HepG2 (cell line): ENCODE results near the gene CTNNBIP1. TPM values are rescaled to one million over a fixed set of nuclear protein-coding genes. Genes with fewer than 3 reads are reported as not detected.

Source experiments
- ATRX ChIP-seq: sonication (generic); formaldehyde crosslinking; IDR thresholded peaks from 2 replicates; pipeline ENCODE4 v1.4.0; 2020; ENCODE audit warnings: missing genetic modification reagents, borderline replicate concordance
- CBX1 ChIP-seq: IDR thresholded peaks from one replicate; pipeline ENCODE4 v1.6.1; 2016; ENCODE audit warnings: antibody characterized with exemption, low read depth
- ESRRA ChIP-seq: sonication (generic); formaldehyde crosslinking; IDR thresholded peaks from 2 replicates; pipeline ENCODE4 v1.5.1; 2020; ENCODE audit warnings: mild to moderate bottlenecking, low read depth, missing genetic modification reagents
- HNF4G ChIP-seq, 2 experiments: sonication (generic) in 1 of 2; formaldehyde crosslinking in 1 of 2; IDR thresholded peaks; 2 replicates each; pipeline versions ENCODE4 v1.4.0 to v1.6.1; 2011 to 2020; ENCODE audit warnings: borderline replicate concordance in 2 of 2, low read depth in 2 of 2, mild to moderate bottlenecking in 2 of 2, low read length in 1 of 2, missing genetic modification reagents in 1 of 2, moderate library complexity in 1 of 2
- JARID2 ChIP-seq: sonication (generic); formaldehyde crosslinking; IDR thresholded peaks from 2 replicates; pipeline ENCODE4 v1.8.1; 2023; ENCODE audit warnings: missing genetic modification reagents, inconsistent platforms; ENCODE audit not compliant: insufficient replicate concordance
- MYC ChIP-seq: sonication (generic); formaldehyde crosslinking; IDR thresholded peaks from 2 replicates; pipeline ENCODE4 v1.9.0; 2021; ENCODE audit warnings: missing genetic modification reagents, borderline replicate concordance
- SMYD3 ChIP-seq: sonication (generic); formaldehyde crosslinking; IDR thresholded peaks from 2 replicates; pipeline ENCODE4 v1.8.1; 2023; ENCODE audit warnings: mild to moderate bottlenecking, missing genetic modification reagents
- SRSF4 ChIP-seq: fragments of 200-400 bp; formaldehyde crosslinking; IDR thresholded peaks from one replicate; pipeline ENCODE4 v1.6.1; 2018; ENCODE audit warnings: mild to moderate bottlenecking, low read depth, low read length, moderate library complexity; ENCODE audit not compliant: poor library complexity, severe bottlenecking
- SRSF9 ChIP-seq: fragments of 200-400 bp; formaldehyde crosslinking; IDR thresholded peaks from 2 replicates; pipeline ENCODE4 v1.6.1; 2018; ENCODE audit warnings: borderline replicate concordance, mild to moderate bottlenecking, low read depth, low read length; ENCODE audit not compliant: insufficient read depth, poor library complexity, severe bottlenecking
- TAF15 ChIP-seq: fragments of 200-400 bp; formaldehyde crosslinking; IDR thresholded peaks from one replicate; pipeline ENCODE4 v1.6.1; 2018; ENCODE audit warnings: mild to moderate bottlenecking, low read depth, low read length; ENCODE audit not compliant: poor library complexity, severe bottlenecking
- TGIF2 ChIP-seq: IDR thresholded peaks from 2 replicates; pipeline ENCODE4 v1.6.1; 2016; ENCODE audit warnings: control low read depth, missing compliant biosample characterization
- YY1 ChIP-seq: IDR thresholded peaks from 2 replicates; pipeline ENCODE4 v1.6.1; 2011; ENCODE audit warnings: low read length, low read depth, moderate library complexity, mild to moderate bottlenecking; ENCODE audit not compliant: insufficient read depth, insufficient replicate concordance
- ZBTB1 ChIP-seq: sonication (generic); formaldehyde crosslinking; IDR thresholded peaks from 2 replicates; pipeline ENCODE4 v1.4.0; 2020; ENCODE audit warnings: missing genetic modification reagents, borderline replicate concordance
- ZNF143 ChIP-seq: sonication (generic); formaldehyde crosslinking; IDR thresholded peaks from 2 replicates; pipeline ENCODE4 v1.4.0; 2020; ENCODE audit warnings: missing genetic modification reagents
- ZNF446 ChIP-seq: sonication (generic); formaldehyde crosslinking; IDR thresholded peaks from 2 replicates; pipeline ENCODE4 v1.5.0; 2020; ENCODE audit warnings: mild to moderate bottlenecking, missing genetic modification reagents
- ZNF737 ChIP-seq: sonication (generic); formaldehyde crosslinking; IDR thresholded peaks from 2 replicates; pipeline ENCODE4 v1.5.0; 2020; ENCODE audit warnings: missing genetic modification reagents, mild to moderate bottlenecking, borderline replicate concordance
- ZNF775 ChIP-seq: sonication (generic); formaldehyde crosslinking; IDR thresholded peaks from 2 replicates; pipeline ENCODE4 v1.4.0; 2020; ENCODE audit warnings: missing genetic modification reagents, mild to moderate bottlenecking, moderate library complexity, borderline replicate concordance
- ZSCAN12 ChIP-seq: sonication (generic); formaldehyde crosslinking; IDR thresholded peaks from 2 replicates; pipeline ENCODE4 v1.9.0; 2021; ENCODE audit warnings: mild to moderate bottlenecking, missing genetic modification reagents
- polyA plus RNA-seq, 8 experiments: library from polyadenylated mRNA; depleted of rRNA in 3 of 8; stranded (reverse) in 7 of 8; unstranded in 1 of 8; fragments of >200 nt; fragmentation: Illumina TruSeq in 4 of 8; extraction: Trizol in 4 of 8; gene quantifications; 2 replicates each; pipeline versions ENCODE4 v1.2.1 to v1.2.3, GENCODE V29; 2011 to 2016; ENCODE audit warnings: low read depth in 4 of 8, missing spikeins in 1 of 8, mixed read lengths in 1 of 8; ENCODE audit not compliant: insufficient read depth in 1 of 8
- total RNA-seq, 5 experiments: library from RNA; depleted of rRNA; stranded (reverse); fragments of >200 nt; fragmentation: Illumina TruSeq; extraction: Trizol; gene quantifications; 2 replicates each; pipeline ENCODE4 v1.2.3, GENCODE V29; 2016; ENCODE audit warnings: low read depth in 1 of 5
- TF ChIP-seq, protein P1 (sequence below): sonication (generic); formaldehyde crosslinking; IDR thresholded peaks from 2 replicates; pipeline ENCODE4 v1.8.1; 2023; ENCODE audit warnings: mild to moderate bottlenecking, moderate library complexity, missing genetic modification reagents
- TF ChIP-seq, protein P2 (sequence below): sonication (generic); formaldehyde crosslinking; IDR thresholded peaks from 2 replicates; pipeline ENCODE4 v1.4.0; 2020; ENCODE audit warnings: mild to moderate bottlenecking, missing genetic modification reagents
- TF ChIP-seq, protein P3 (sequence below): sonication (generic); formaldehyde crosslinking; IDR thresholded peaks from 2 replicates; pipeline ENCODE4 v1.4.0; 2020; ENCODE audit warnings: mild to moderate bottlenecking, missing genetic modification reagents, borderline replicate concordance
- TF ChIP-seq, protein P4 (sequence below), 2 experiments: fragments of 450-650 bp in 1 of 2; sonication (generic) in 1 of 2; formaldehyde crosslinking; IDR thresholded peaks; 2 replicates each; pipeline versions ENCODE4 v1.5.0 to v1.8.0; 2020 to 2022; ENCODE audit warnings: mild to moderate bottlenecking in 1 of 2, missing genetic modification reagents in 1 of 2

The CTNNBIP1 gene
- total and polyA plus RNA-seq, 2 of the 13 experiments (the other 11 are each of a cell fraction or from before 2014, with no cell fraction given), result 71.7 to 83.0 TPM

DNA sequence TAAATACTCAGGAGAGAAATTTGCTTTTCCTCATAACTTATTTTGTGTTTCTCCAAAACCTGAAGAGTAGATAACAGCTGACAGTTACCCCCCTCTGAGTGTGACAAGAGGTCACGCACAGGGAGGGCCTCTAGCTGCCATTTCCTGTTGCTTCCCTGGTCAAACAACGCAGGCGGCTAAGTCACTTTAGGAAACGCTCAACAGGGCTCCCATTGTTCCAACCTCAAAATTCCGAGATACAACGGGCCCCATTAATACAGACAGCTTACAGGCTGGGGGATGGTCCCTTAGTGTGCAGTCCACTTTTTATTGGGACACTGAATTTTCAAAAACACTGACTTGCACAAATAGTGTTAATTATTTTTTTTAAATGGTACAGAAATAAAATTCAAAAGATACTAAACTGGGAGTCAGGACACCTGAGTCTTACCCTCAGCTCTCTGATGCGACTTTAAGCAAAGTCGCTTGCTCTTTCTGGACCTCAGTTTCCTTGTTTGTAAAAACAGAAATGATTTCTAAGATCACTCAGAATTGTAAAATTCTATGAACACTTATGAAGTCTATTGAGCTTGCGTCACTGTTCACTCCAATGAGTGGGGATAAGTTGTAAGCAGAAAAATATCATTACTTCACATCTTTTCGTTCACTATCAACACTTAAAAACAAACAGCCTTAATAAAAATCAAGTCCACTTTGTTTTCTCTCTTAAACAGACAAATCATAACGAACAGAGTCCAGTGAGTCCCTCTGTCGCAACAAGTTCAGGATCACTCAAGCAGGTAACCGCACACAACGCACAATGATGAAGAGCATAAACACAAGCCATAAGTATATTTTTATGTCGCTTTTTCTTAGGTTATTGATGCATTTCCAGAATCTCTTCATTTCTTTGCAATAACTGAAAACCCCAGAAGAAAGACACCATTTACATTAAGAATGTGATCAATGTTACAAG lies 19.6 kb upstream of the CTNNBIP1 start (continued):
- TF ChIP-seq, protein P1, sequence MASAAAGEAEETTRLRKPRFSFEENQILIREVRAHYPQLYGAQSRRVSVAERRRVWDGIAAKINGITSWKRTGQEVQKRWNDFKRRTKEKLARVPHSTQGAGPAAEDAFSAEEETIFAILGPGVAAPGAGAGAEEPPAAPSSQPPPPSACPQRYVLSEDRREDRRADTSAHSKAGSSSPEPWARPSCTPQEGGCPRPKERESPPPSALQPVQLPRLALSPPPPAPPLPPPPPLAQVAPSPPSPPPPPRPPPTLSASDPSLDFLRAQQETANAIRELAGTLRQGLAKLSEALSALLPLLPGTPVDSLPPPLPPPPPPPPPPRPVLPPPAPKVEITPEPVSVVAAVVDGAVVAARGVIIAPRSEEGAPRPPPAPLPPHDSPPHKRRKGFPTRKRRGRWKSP (CRISPR knock-in tag), result no peak
- TF ChIP-seq ZNF775, result 0 out of 2 replicates have a peak, but pooled peaks have one; percentile 50
- no peak for TF ChIP-seq ZNF737
- TF ChIP-seq ATRX (CRISPR knock-in tag), result no peak
- TF ChIP-seq ZNF446 (CRISPR knock-in tag), result no peak
- peak; percentile 39; the same call in 1 of the 2 replicates for TF ChIP-seq ESRRA (CRISPR knock-in tag)
- TF ChIP-seq ZNF143 (CRISPR knock-in tag), result no peak
- no peak for TF ChIP-seq SRSF9
- TF ChIP-seq, protein P2, sequence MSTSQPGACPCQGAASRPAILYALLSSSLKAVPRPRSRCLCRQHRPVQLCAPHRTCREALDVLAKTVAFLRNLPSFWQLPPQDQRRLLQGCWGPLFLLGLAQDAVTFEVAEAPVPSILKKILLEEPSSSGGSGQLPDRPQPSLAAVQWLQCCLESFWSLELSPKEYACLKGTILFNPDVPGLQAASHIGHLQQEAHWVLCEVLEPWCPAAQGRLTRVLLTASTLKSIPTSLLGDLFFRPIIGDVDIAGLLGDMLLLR (CRISPR knock-in tag), result no peak
- TF ChIP-seq TAF15, result no peak
- TF ChIP-seq, protein P3, sequence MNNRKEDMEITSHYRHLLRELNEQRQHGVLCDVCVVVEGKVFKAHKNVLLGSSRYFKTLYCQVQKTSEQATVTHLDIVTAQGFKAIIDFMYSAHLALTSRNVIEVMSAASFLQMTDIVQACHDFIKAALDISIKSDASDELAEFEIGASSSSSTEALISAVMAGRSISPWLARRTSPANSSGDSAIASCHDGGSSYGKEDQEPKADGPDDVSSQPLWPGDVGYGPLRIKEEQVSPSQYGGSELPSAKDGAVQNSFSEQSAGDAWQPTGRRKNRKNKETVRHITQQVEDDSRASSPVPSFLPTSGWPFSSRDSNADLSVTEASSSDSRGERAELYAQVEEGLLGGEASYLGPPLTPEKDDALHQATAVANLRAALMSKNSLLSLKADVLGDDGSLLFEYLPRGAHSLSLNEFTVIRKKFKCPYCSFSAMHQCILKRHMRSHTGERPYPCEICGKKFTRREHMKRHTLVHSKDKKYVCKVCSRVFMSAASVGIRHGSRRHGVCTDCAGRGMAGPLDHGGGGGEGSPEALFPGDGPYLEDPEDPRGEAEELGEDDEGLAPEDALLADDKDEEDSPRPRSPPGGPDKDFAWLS (CRISPR knock-in tag), result no peak
- TF ChIP-seq MYC (CRISPR knock-in tag), result peak; percentile 22; the same call in 1 of the 2 replicates
- TF ChIP-seq YY1, result peak; percentile 79
- peak; percentile 74; the same call in 1 of the 2 replicates for TF ChIP-seq TGIF2 (CRISPR knock-in tag)
- TF ChIP-seq ZSCAN12 (CRISPR knock-in tag), result no peak
- TF ChIP-seq, protein P4, sequence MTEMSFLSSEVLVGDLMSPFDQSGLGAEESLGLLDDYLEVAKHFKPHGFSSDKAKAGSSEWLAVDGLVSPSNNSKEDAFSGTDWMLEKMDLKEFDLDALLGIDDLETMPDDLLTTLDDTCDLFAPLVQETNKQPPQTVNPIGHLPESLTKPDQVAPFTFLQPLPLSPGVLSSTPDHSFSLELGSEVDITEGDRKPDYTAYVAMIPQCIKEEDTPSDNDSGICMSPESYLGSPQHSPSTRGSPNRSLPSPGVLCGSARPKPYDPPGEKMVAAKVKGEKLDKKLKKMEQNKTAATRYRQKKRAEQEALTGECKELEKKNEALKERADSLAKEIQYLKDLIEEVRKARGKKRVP (CRISPR knock-in tag; IDR thresholded peaks at IDR 0.05), result peak in 1 of 2 experiments; percentile 43; a peak in 1 of 4 replicates
- TF ChIP-seq SMYD3 (CRISPR knock-in tag), result no peak
- no peak for TF ChIP-seq JARID2 (CRISPR knock-in tag)
- no peak for TF ChIP-seq CBX1
- TF ChIP-seq HNF4G (IDR thresholded peaks at IDR 0.05; ENCODE audit: borderline replicate concordance, low read depth, low read length), result peak; percentile 80; the same call in 1 of the 2 replicates
- no peak for TF ChIP-seq HNF4G (CRISPR knock-in tag; IDR thresholded peaks at IDR 0.05; ENCODE audit: borderline replicate concordance, low read depth)
- TF ChIP-seq ZBTB1 (CRISPR knock-in tag), result no peak
- TF ChIP-seq SRSF4, result no peak
